Heart left ventricle (tissue), 16 donors: ENCODE measurements around the gene CDKN3. TPM values are rescaled to one million over a fixed set of nuclear protein-coding genes. Genes with fewer than 3 reads are reported as not detected.

Source experiments
- ATAC-seq, 4 donors: fragments of 200-7000 bp; cut with Tn5 transposase; one replicate each; pipeline ENCODE4 v1.9.1; 2020 to 2022; ENCODE audit warnings: moderate library complexity in 4 of 4, mild to moderate bottlenecking in 3 of 4, moderate number of reproducible peaks in 1 of 4
- DNase-seq, 5 donors: peaks; one replicate each; pipeline ENCODE4 v3.0.0-alpha.2; 2020
- H3K27ac ChIP-seq, 12 donors: fragments of 200-600 bp; sonication (generic) in 4 of 12; one replicate each; pipeline versions ENCODE4 v1.5.0 to v1.8.0; 2016 to 2022; ENCODE audit warnings: mild to moderate bottlenecking in 2 of 12
- H3K27me3 ChIP-seq, 9 donors: fragments of 200-600 bp; sonication (generic) in 2 of 9; one replicate each; pipeline versions ENCODE4 v1.5.1 to v1.8.0; 2016 to 2022; ENCODE audit warnings: mild to moderate bottlenecking in 3 of 9
- H3K36me3 ChIP-seq, 9 donors: fragments of 200-600 bp; sonication (generic) in 2 of 9; one replicate each; pipeline versions ENCODE4 v1.5.0 to v1.8.0; 2018 to 2022; ENCODE audit warnings: mild to moderate bottlenecking in 2 of 9
- H3K4me1 ChIP-seq, 12 donors: fragments of 200-600 bp; sonication (generic) in 4 of 12; one replicate each; pipeline versions ENCODE4 v1.5.0 to v1.8.0; 2016 to 2022; ENCODE audit warnings: mild to moderate bottlenecking in 3 of 12
- H3K4me3 ChIP-seq, 12 donors: fragments of 200-600 bp; sonication (generic) in 4 of 12; one replicate each; pipeline versions ENCODE4 v1.5.0 to v1.8.0; 2017 to 2022; ENCODE audit warnings: mild to moderate bottlenecking in 9 of 12, moderate library complexity in 4 of 12
- H3K9me3 ChIP-seq, 12 donors: fragments of 200-600 bp; sonication (generic) in 4 of 12; one replicate each; pipeline versions ENCODE4 v1.5.0 to v1.8.0; 2016 to 2022; ENCODE audit warnings: mild to moderate bottlenecking in 1 of 12
- POLR2A ChIP-seq, 2 donors: fragments of 450-650 bp; IDR thresholded peaks; one replicate each; pipeline ENCODE4 v1.6.1; 2017; ENCODE audit warnings: antibody characterized with exemption in 2 of 2, mild to moderate bottlenecking in 2 of 2, moderate library complexity in 2 of 2
- WGBS, 4 donors: extraction: QIAGEN DNeasy Blood & Tissue Kit in 2 of 4; methylation state at CpG; one replicate each; pipeline versions ENCODE4 v1.1.5 to v1.1.7; 2013 to 2018; 5-methylcytosine and 5-hydroxymethylcytosine counted together
- intact Hi-C, 10 donors: fragments of 100-400 bp; cut with DNase I; formaldehyde crosslinking; loops; one replicate each; pipeline versions ENCODE4 v1.11.1 to v1.14.2; 2022
- polyA plus RNA-seq, 2 donors: library from polyadenylated mRNA; stranded (reverse); fragments of 200-250 nt; gene quantifications; one replicate each; pipeline ENCODE4 v1.2.3, GENCODE V29; 2013
- total RNA-seq, 9 donors: library from RNA; depleted of rRNA in 2 of 9; stranded (reverse); fragments of >200 nt in 2 of 9; fragmentation: NEBNext Ultra II Directional in 3 of 9; extraction: Animal tissue kit (Norgen Biotek cat#: 25700) in 3 of 9; gene quantifications; one replicate each; pipeline versions ENCODE4 v1.1.0 to v1.2.4, GENCODE V29; 2016 to 2023
- TF ChIP-seq, protein P1 (sequence below), 12 donors: fragments of 200-600 bp; sonication (generic) in 4 of 12; IDR thresholded peaks; one replicate each; pipeline versions ENCODE4 v1.5.0 to v1.8.0; 2018 to 2022; ENCODE audit warnings: antibody characterized with exemption in 12 of 12, mild to moderate bottlenecking in 5 of 12
- donor health status: ischemic (EF 13 %, LVEDD 7.1; RV severe dilation, severe dysfunction).
- donor health status: healthy with polysubstance abuse.
- donor health status: DM: no; HTN: yes; CAD: no.
- donor health status: DM: no; HTN: no; CAD: no.
- donor health status: ischemic (EF 25% LVEDD 6.9; RV normal size, moderate dysfunction).
- donor health status: ischemic (EF 25% LVEDD 5.7; RV mildly dilated, moderate dysfunction).
- donor health status: healthy.
- donor health status: DM: yes; HTN: yes; CAD: no.
- donor health status: ischemic (EF 35%, LVEDD 5.7; RV mildly dilated, moderate dysfunction).
- donor health status: nonischemic (EF 11% LVEDD 7.7; RV severe dilation, severe dysfunction).
- donor health status: DM: yes; HTN: yes; CAD: no.
- donor health status: PGD.
- donor health status: ischemic (EF 29% LVEDD 5.4; RV normal size, mild dysfunction).
- donor health status: nonischemic (EF 23%, LVEDD 6.1; RV moderate dilation, normal function).

CDKN3 gene
- total and polyA plus RNA-seq, 11 donors = 1.9 to 25.5 (median 4.4) TPM

DNA sequence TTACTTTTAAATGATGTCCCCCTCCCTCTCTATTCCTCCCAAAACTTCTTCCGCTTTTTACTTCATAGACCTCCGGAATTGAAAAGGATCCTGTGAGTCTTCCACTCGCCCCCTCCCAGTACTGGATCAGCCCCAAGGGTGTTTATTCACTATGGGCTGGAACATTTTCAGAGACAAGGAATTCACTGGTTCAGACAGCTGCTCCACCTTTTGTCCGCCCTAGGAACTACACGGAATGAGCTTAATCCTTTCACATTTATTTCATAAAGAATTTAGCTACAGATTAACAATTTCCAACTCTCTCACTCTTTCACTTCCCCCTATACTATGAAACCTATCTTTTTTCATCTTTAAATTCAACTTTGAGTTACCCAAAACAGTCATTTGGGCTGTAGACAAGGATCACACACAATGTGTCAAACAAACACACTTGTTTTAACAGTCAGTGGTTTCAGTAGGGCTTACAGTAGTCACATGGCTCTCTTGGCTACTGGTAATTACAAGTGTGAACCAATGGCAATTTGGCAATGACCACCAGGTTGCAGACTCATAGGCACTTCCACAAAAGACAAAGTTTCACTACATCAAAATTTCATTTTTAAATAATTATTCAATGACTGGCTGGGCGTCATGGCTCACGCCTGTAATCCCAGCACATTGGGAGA, 23.8 kb downstream of the CDKN3 start:
- Histone ChIP-seq H3K9me3 (no peaks in the 10 kb centered on the region), H3K36me3 (peaks cover 0 to 33% (median 21%) of the 10 kb centered on the region in 9 donors), H3K27me3 (no peaks in the 10 kb centered on the region), H3K4me3 (no peak overlapping the region), H3K4me1 (peaks cover 0 to 8% (median 0%) of the 10 kb centered on the region in 12 donors), H3K27ac (no peak overlapping the region)
- 44 to 50% (median 47%) methylated on average over 7 of the region's 7 CpGs for WGBS, 4 donors
- DNase-seq = peak in 1 of 5 donors; percentile 25
- TF ChIP-seq, protein P1, sequence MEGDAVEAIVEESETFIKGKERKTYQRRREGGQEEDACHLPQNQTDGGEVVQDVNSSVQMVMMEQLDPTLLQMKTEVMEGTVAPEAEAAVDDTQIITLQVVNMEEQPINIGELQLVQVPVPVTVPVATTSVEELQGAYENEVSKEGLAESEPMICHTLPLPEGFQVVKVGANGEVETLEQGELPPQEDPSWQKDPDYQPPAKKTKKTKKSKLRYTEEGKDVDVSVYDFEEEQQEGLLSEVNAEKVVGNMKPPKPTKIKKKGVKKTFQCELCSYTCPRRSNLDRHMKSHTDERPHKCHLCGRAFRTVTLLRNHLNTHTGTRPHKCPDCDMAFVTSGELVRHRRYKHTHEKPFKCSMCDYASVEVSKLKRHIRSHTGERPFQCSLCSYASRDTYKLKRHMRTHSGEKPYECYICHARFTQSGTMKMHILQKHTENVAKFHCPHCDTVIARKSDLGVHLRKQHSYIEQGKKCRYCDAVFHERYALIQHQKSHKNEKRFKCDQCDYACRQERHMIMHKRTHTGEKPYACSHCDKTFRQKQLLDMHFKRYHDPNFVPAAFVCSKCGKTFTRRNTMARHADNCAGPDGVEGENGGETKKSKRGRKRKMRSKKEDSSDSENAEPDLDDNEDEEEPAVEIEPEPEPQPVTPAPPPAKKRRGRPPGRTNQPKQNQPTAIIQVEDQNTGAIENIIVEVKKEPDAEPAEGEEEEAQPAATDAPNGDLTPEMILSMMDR (IDR thresholded peaks at IDR 0.05) = peak; percentile 23 to 71 (median 59)
- no peak for TF ChIP-seq POLR2A (IDR thresholded peaks at IDR 0.05)
- peak; percentile 47 to 67 (median 54) for ATAC-seq
- intact Hi-C loops = no loop called here

DNA sequence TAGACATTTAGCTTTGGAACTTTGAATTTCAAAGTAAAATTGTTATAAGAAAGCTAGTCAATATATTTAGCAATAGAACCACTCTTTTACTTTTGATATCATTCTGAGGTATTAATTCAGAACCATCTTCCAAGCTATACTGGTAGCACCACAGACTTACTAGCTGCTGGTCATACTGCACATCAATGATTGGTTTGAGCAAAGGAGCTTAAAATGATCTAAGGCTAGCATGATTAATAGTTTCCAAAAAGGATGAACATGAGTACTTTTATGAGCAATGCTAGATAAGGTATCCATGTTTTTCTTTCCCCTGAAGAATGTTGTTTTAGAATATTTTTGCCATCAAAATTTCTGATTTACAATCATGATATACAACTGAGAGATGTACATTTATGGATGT, 27.2 kb downstream of the CDKN3 start:
- intact Hi-C loops = no loop called here
- H3K36me3 ChIP-seq = peaks cover 0 to 67% (median 54%) of the 10 kb centered on the region in 9 donors
- ATAC-seq = no peak
- no peak overlapping the region for H3K4me3 ChIP-seq
- peaks cover 0 to 18% (median 0%) of the 10 kb centered on the region in 12 donors for H3K4me1 ChIP-seq
- no peaks in the 10 kb centered on the region for H3K9me3 ChIP-seq
- H3K27me3 ChIP-seq = no peaks in the 10 kb centered on the region
- no peak for DNase-seq
- H3K27ac ChIP-seq = no peak overlapping the region
- TF ChIP-seq POLR2A (IDR thresholded peaks at IDR 0.05) = no peak
- TF ChIP-seq, protein P1 (IDR thresholded peaks at IDR 0.05) = no peak

- H3K27me3 ChIP-seq = no peaks in the 10 kb centered on the region
- TF ChIP-seq, protein P1 (IDR thresholded peaks at IDR 0.05) = no peak
- no peak for TF ChIP-seq POLR2A (IDR thresholded peaks at IDR 0.05)
- no peak overlapping the region for H3K4me3 ChIP-seq
- ATAC-seq (no peak), DNase-seq (no peak)
- H3K9me3 ChIP-seq = no peaks in the 10 kb centered on the region
- intact Hi-C loops = no loop called here
- H3K4me1 ChIP-seq = peaks cover 0 to 18% (median 0%) of the 10 kb centered on the region in 12 donors
- peaks cover 0 to 72% (median 59%) of the 10 kb centered on the region in 9 donors for H3K36me3 ChIP-seq
- WGBS, 4 donors = 86 to 94% (median 91%) methylated on average over 4 of the region's 4 CpGs
- no peak overlapping the region for H3K27ac ChIP-seq
Observed at GRCh38 chr14:54424479-54424901, 27.7 kb downstream of the CDKN3 start.

GRCh38 chr14:54425068-54425467, 28.3 kb downstream of the CDKN3 start:
- no peaks in the 10 kb centered on the region for H3K27me3 ChIP-seq
- 73 to 95% (median 94%) methylated on average over 2 of the region's 2 CpGs for WGBS, 4 donors
- H3K9me3 ChIP-seq = no peaks in the 10 kb centered on the region
- no peak overlapping the region for H3K4me3 ChIP-seq
- ATAC-seq = no peak
- H3K27ac ChIP-seq = no peak overlapping the region
- H3K4me1 ChIP-seq = peaks cover 0 to 18% (median 0%) of the 10 kb centered on the region in 12 donors
- intact Hi-C loops = no loop called here
- no peak for DNase-seq
- TF ChIP-seq, protein P1 (IDR thresholded peaks at IDR 0.05) = no peak
- no peak for TF ChIP-seq POLR2A (IDR thresholded peaks at IDR 0.05)
- peaks cover 0 to 77% (median 65%) of the 10 kb centered on the region in 9 donors for H3K36me3 ChIP-seq
